ENCODE results near the gene APLF. TPM values are rescaled to one million over a fixed set of nuclear protein-coding genes. Genes with fewer than 3 reads are reported as not detected.

The APLF gene
- total and polyA plus RNA-seq, 10 of the 15 experiments (the other 5 are each of a cell fraction or from before 2014, with no cell fraction given), result 0.66 to 2.8 (median 1.8) TPM

DNA sequence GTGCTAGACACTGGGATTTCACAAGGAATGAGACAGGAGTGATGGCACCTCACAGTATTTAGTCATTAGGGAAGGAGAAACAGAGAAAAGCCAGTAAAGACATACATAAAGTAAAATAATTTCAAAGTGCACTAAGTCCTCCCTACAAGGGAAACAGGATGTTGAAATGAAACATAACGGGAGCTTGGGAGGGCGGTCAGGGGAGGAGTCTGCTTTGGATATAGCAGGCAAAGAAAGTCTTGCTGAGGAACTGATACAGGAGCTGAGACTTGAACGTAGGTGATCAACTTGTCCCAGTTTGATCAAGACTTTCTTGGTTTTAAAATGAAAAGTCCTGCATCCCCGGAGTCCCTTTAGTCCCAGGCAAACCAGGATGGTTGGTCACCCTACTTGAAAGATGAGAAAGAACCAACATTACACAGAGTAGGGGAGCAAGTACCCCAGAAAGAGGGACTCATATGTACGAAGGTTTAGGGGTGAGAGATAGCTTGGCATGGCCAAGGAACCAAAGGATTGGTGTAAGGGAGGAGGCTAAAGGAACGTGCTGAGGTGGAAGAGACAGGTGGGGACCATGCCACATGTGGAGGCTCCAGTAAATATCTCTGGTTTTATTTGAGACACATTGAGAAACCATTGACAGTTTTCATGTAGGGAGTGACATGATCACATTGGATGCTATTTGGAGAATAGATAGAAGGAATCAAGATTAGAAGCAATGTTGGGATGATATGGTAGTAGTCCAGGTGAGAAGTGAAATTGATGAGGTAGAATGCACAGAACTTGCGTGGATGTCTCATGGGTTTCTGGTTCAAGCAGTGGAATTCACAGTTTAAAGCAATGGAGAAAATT lies 28.7 kb upstream of the APLF start (continued):
- TF ChIP-seq, protein P1, sequence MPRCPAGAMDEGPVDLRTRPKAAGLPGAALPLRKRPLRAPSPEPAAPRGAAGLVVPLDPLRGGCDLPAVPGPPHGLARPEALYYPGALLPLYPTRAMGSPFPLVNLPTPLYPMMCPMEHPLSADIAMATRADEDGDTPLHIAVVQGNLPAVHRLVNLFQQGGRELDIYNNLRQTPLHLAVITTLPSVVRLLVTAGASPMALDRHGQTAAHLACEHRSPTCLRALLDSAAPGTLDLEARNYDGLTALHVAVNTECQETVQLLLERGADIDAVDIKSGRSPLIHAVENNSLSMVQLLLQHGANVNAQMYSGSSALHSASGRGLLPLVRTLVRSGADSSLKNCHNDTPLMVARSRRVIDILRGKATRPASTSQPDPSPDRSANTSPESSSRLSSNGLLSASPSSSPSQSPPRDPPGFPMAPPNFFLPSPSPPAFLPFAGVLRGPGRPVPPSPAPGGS (IDR thresholded peaks at IDR 0.05; ENCODE audit: borderline replicate concordance, insufficient read depth, low read depth, low read length, poor library complexity, severe bottlenecking), result peak; percentile 64
- TF ChIP-seq, protein P2, sequence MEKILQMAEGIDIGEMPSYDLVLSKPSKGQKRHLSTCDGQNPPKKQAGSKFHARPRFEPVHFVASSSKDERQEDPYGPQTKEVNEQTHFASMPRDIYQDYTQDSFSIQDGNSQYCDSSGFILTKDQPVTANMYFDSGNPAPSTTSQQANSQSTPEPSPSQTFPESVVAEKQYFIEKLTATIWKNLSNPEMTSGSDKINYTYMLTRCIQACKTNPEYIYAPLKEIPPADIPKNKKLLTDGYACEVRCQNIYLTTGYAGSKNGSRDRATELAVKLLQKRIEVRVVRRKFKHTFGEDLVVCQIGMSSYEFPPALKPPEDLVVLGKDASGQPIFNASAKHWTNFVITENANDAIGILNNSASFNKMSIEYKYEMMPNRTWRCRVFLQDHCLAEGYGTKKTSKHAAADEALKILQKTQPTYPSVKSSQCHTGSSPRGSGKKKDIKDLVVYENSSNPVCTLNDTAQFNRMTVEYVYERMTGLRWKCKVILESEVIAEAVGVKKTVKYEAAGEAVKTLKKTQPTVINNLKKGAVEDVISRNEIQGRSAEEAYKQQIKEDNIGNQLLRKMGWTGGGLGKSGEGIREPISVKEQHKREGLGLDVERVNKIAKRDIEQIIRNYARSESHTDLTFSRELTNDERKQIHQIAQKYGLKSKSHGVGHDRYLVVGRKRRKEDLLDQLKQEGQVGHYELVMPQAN (conservative IDR thresholded peaks at IDR 0.05), result no peak

DNA sequence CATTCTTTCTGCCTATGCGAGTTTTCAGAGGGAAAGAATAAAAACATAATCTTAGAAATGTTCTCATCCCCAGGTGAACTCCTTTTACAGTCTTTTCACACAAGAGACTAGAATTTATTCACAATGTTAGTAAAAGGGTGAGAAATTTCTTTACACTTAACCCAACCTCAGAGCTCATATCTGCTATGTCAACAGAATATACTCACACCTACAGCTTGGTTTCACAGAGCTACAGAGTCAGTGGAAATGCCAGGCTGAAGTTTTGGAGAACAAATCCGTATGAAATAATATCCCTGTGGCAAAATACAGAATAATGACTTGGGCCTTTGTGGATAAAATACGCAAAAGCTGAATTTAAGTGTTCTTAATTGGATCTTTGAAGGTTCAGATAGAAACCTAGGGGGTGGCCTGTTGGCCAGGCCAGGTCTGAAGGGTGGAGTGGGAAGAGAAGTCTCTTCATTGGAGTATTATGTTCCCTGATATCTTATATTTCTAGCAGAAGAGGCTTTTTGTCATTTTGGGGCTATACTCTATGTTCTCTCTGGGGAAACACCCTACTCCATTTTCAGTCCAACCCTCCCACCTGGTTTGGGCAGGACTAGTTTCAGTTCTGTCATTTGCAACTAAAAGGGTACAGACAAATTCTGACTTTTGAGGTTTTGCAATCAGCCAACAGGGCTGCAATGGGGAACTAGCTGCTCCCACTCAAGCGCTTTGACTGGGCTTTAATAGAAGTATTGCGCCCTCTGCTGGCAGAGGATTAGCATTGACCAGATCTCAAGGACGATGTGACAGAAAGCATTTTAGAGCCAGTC lies 26.0 kb upstream of the APLF start:
- POLR2A ChIA-PET, result interaction anchor here (0.8 to 5.1 kb wide), 14 partner anchors 14 to 320 kb away, joined by 3 to 70 read pairs (median 12); partner anchors contain the start of gene PLEK
- no TSS peak for BruUV-seq (replicated peaks)
- DNase-seq (ENCODE audit: low read depth, low spot score), result peak; percentile 97
- Histone ChIP-seq H3K9me3 (replicated peaks; ENCODE audit: control insufficient read depth, insufficient read depth, low read length) (no peaks in the 10 kb centered on the region; the same call in 2 of the 3 replicates), H3K27me3 (replicated peaks in 1 of 2; ENCODE audit: control insufficient read depth in 2 of 2, insufficient read depth in 2 of 2, low read length in 1 of 2) (no peaks in the 10 kb centered on the region), H4K20me1 (ENCODE audit: control insufficient read depth, insufficient read depth) (no peaks in the 10 kb centered on the region), H3K4me1 (ENCODE audit: control insufficient read depth, insufficient read depth, low read length) (peaks cover 33% of the 10 kb centered on the region), H3K9ac (ENCODE audit: control insufficient read depth, insufficient read depth, low read length) (peak overlapping the region; percentile 42; the same call in 1 of the 2 replicates), H3K4me2 (ENCODE audit: control insufficient read depth, insufficient read depth) (peak overlapping the region; percentile 75), H2AFZ (ENCODE audit: control insufficient read depth, low read depth, low read length) (peak overlapping the region; percentile 61; the same call in 1 of the 2 replicates), H3K4me3 (peak overlapping the region; percentile 40; the same call in 1 of the 2 replicates), H3K36me3 (ENCODE audit: control insufficient read depth in 2 of 2, insufficient read depth in 2 of 2, low read length in 1 of 2) (no peaks in the 10 kb centered on the region), H3K79me2 (ENCODE audit: control insufficient read depth, insufficient read depth, low read length) (peaks cover 3% of the 10 kb centered on the region), H3K27ac (ENCODE audit: control insufficient read depth, insufficient read depth) (peak overlapping the region; percentile 92)
- in situ Hi-C loops (cut with MboI), result loop anchor here (5.0 to 25.0 kb wide), 6 partner anchors 79 to 2004 kb away; partner anchors contain the start of gene MEIS1
- 0% methylated on average over 6 of the region's 6 CpGs for WGBS (ENCODE audit: insufficient coverage, insufficient replicate concordance, low lambda C conversion rate, missing lambda C conversion rate)
- SMC1A ChIA-PET (ENCODE audit: uncharacterized antibody, unreplicated experiment), result interaction anchor here (0.5 to 9.4 kb wide), 34 partner anchors 12 to 319 kb away, joined by 3 to 259 read pairs (median 6); partner anchors contain the start of genes APLF, FBXO48, PLEK and PNO1
- intact Hi-C loops (cut with micrococcal nuclease; ENCODE audit: unreplicated experiment), result loop anchor here (1.0 to 5.0 kb wide), 11 partner anchors 17 to 379 kb away; partner anchors contain the start of genes C1D and PPP3R1
- peak; percentile 84 for FAIRE-seq
- ATAC-seq, result peak; percentile 96
- CTCF ChIA-PET, result interaction anchor here (0.6 to 7.1 kb wide), 42 partner anchors 12 to 319 kb away, joined by 3 to 91 read pairs (median 6); partner anchors contain the start of genes APLF, FBXO48, PLEK and PNO1
- RAD21 ChIA-PET (ENCODE audit: unreplicated experiment), result interaction anchor here (0.6 to 7.4 kb wide), 32 partner anchors 9 to 319 kb away, joined by 3 to 211 read pairs (median 7); partner anchors contain the start of genes APLF, FBXO48, PLEK and PNO1
- TF ChIP-seq, protein P2 (conservative IDR thresholded peaks at IDR 0.05), result peak; percentile 45; the same call in 1 of the 2 replicates
- TF ChIP-seq DPF2 (IDR thresholded peaks at IDR 0.05) (peak; percentile 79), NRF1 (conservative IDR thresholded peaks at IDR 0.05; ENCODE audit: low read depth, low read length) (no peak), POLR2A (IDR thresholded peaks at IDR 0.05; ENCODE audit: low read depth, low read length) (no peak), LARP7 (IDR thresholded peaks at IDR 0.05) (peak; percentile 22; the same call in 1 of the 2 replicates), SP1 (IDR thresholded peaks at IDR 0.05; ENCODE audit: low read depth, low read length) (peak; percentile 47), TCF7 (IDR thresholded peaks at IDR 0.05; ENCODE audit: borderline replicate concordance) (peak; percentile 68; the same call in 1 of the 2 replicates)

All from GM12878 (cell line).